ENCODE results near the gene PADI4. TPM values are rescaled to one million over a fixed set of nuclear protein-coding genes. Genes with fewer than 3 reads are reported as not detected.
"Not testable (repeated sequence)": the region's sequence is repeated elsewhere in the genome, so short reads cannot be mapped to it uniquely, and the experiment has no call there.

PADI4 gene
- total and polyA plus RNA-seq, 4 donors: 0.32 to 6.1 (median 0.90) TPM

- no peak overlapping the region for H3K9ac ChIP-seq (ENCODE audit: low read depth in 1 of 2, low read length in 2 of 2)
- no peaks in the 10 kb centered on the region for H3K27me3 ChIP-seq (ENCODE audit: control insufficient read depth in 4 of 4, insufficient read depth in 4 of 4, low read length in 3 of 4)
- 58% methylated on average over 6 of the region's 6 CpGs for WGBS
- H3K4me3 ChIP-seq (ENCODE audit: low read depth in 1 of 3, low read length in 3 of 3): no peak overlapping the region
- no peaks in the 10 kb centered on the region for H3K4me1 ChIP-seq (ENCODE audit: control insufficient read depth in 4 of 4, insufficient read depth in 4 of 4, low read length in 3 of 4)
- no peaks in the 10 kb centered on the region for H3K36me3 ChIP-seq (ENCODE audit: control insufficient read depth in 4 of 4, insufficient read depth in 3 of 4, low read depth in 1 of 4, low read length in 3 of 4)
- no peak for DNase-seq (ENCODE audit: low spot score)
- no peak overlapping the region for H3K27ac ChIP-seq (ENCODE audit: low read depth in 1 of 2, low read length in 2 of 2)
- no peak for TF ChIP-seq YY1 (IDR thresholded peaks at IDR 0.05)
- peaks cover 0 to 2% (median 2%) of the 10 kb centered on the region in 4 donors for H3K9me3 ChIP-seq (ENCODE audit: control insufficient read depth in 4 of 4, low read length in 3 of 4)
Observed at GRCh38 chr1:17318262-17318661, 10.3 kb downstream of the PADI4 start.

GRCh38 chr1:17319561-17320350 lies 11.8 kb downstream of the PADI4 start:
- Histone ChIP-seq H3K9me3 (ENCODE audit: control insufficient read depth in 4 of 4, low read length in 3 of 4) (peaks cover 0 to 2% (median 2%) of the 10 kb centered on the region in 4 donors), H3K4me1 (ENCODE audit: control insufficient read depth in 4 of 4, insufficient read depth in 4 of 4, low read length in 3 of 4) (no peaks in the 10 kb centered on the region)

GRCh38 chr1:17321857-17322390 lies 13.9 kb downstream of the PADI4 start:
- H3K27me3 ChIP-seq (ENCODE audit: control insufficient read depth in 4 of 4, insufficient read depth in 4 of 4, low read length in 3 of 4); DNase-seq (ENCODE audit: low spot score); H3K9ac ChIP-seq (ENCODE audit: low read depth in 1 of 2, low read length in 2 of 2); H3K9me3 ChIP-seq (ENCODE audit: control insufficient read depth in 4 of 4, low read length in 3 of 4); H3K27ac ChIP-seq (ENCODE audit: low read depth in 1 of 2, low read length in 2 of 2); H3K4me1 ChIP-seq (ENCODE audit: control insufficient read depth in 4 of 4, insufficient read depth in 4 of 4, low read length in 3 of 4); H3K36me3 ChIP-seq (ENCODE audit: control insufficient read depth in 4 of 4, insufficient read depth in 3 of 4, low read depth in 1 of 4, low read length in 3 of 4); H3K4me3 ChIP-seq (ENCODE audit: low read depth in 1 of 3, low read length in 3 of 3): not testable (repeated sequence)
- WGBS: 69% methylated on average over 6 of the region's 6 CpGs

More at GRCh38 chr1:17319561-17320350, 11.8 kb downstream of the PADI4 start:
- no peak overlapping the region for H3K9ac ChIP-seq (ENCODE audit: low read depth in 1 of 2, low read length in 2 of 2)
- no peaks in the 10 kb centered on the region for H3K36me3 ChIP-seq (ENCODE audit: control insufficient read depth in 4 of 4, insufficient read depth in 3 of 4, low read depth in 1 of 4, low read length in 3 of 4)
- no peak for TF ChIP-seq FOXA1 (IDR thresholded peaks at IDR 0.05)
- no peak for TF ChIP-seq RAD21 (IDR thresholded peaks at IDR 0.05)
- no peak for TF ChIP-seq RXRA (IDR thresholded peaks at IDR 0.05)
- TF ChIP-seq ZBTB33 (IDR thresholded peaks at IDR 0.05): no peak
- no peak for TF ChIP-seq YY1 (IDR thresholded peaks at IDR 0.05)
- TF ChIP-seq JUND (IDR thresholded peaks at IDR 0.05): no peak
- TF ChIP-seq EGR1 (IDR thresholded peaks at IDR 0.05; ENCODE audit: low read depth in 2 of 2): no peak
- TF ChIP-seq FOXA2 (IDR thresholded peaks at IDR 0.05): no peak
- no peak for TF ChIP-seq SP1 (IDR thresholded peaks at IDR 0.05)
- TF ChIP-seq CTCF (IDR thresholded peaks at IDR 0.05; ENCODE audit: low read depth, low read length, missing input control): no peak
- no peak for TF ChIP-seq ATF3 (IDR thresholded peaks at IDR 0.05)
- TF ChIP-seq HNF4G (IDR thresholded peaks at IDR 0.05): no peak
- no peak for TF ChIP-seq TAF1 (conservative IDR thresholded peaks at IDR 0.05)
- 87% methylated on average over 11 of the region's 11 CpGs for WGBS
- H3K4me3 ChIP-seq (ENCODE audit: low read depth in 1 of 3, low read length in 3 of 3): no peak overlapping the region
- H3K27me3 ChIP-seq (ENCODE audit: control insufficient read depth in 4 of 4, insufficient read depth in 4 of 4, low read length in 3 of 4): no peaks in the 10 kb centered on the region
- H3K27ac ChIP-seq (ENCODE audit: low read depth in 1 of 2, low read length in 2 of 2): no peak overlapping the region
- DNase-seq (ENCODE audit: low spot score): no peak
